DMS53 treated with DMSO at 0.1 percent for 48 hours (cell line): ENCODE measurements around the gene IMPA2.

Experiments
- DNase-seq: peaks from one replicate; lab custom pipeline; 2025; ENCODE audit not compliant: unreplicated experiment; lab: John Stamatoyannopoulos, UW

The IMPA2 gene

GRCh38 chr18:12006488-12006840 is 25.2 kb downstream of the IMPA2 start:
- no peak for DNase-seq

GRCh38 chr18:12007063-12007462 is 25.8 kb downstream of the IMPA2 start:
- no peak for DNase-seq

DNA sequence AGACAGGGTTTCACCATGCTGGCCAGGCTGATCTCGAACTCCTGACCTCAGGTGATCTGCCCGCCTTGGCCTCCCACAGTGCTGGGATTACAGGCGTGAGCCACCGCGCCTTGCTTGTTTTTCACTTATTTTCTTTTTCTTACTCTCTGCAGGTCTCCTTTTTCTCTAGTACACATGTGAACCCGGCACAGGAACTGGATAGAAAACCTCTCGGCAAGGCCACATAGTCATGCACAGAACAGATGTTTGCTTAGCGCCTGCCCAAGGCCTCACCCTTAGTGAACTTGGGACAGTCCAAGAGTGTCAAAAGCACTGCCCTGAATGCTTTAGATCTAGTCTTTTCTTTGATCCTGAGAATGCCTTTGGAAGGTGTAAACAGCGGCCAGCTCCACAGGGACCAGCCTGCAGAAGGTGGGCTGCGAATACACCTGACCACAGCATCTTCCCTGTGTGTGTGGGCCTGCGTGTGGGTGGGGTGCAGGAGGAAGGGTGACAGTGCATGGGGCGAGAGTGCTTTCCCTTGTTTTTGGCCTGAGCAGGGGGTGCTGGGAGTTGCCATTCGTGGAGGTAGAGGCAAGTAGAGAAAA is 27.0 kb downstream of the IMPA2 start:
- DNase-seq = no peak

DNA sequence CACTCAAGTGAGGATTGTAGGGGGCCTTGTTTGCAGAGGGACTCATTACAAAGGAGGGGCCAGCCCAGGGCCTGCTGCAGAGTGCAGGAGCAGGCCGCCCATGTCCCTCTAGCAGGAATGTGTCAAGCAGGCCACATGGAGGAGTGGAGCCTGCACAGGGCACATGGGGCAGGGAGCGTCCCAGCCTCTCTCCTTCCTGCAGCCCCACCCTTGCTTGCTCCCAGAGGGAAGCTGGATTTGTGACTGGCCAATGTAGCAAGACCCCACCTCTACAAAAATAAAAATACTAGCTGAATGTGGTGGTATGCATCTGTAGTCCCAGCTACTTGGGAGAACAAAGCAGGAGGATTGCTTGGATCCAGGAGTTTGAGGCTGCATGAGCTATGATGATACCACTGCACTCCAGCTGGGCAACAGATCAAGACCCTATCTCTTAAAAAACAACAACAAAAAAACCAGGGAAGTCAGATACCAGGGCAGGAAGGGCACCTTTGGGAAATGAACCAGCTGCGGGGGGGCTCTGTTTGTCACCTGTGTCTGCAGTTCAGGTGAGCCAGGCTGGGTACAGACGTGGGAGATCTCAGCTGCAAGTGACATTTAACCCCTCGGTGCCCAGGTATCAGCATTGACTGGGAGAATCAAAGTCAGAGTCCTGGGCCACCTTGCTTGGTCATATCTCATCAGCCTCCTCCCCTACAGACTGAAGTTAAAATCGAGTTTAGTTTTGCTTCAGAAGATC is 27.7 kb downstream of the IMPA2 start:
- no peak for DNase-seq

- no peak for DNase-seq
Measured at GRCh38 chr18:12009581-12010140, 28.4 kb downstream of the IMPA2 start.

- no peak for DNase-seq
Measured at GRCh38 chr18:12010187-12010802, 29.0 kb downstream of the IMPA2 start.

DNA sequence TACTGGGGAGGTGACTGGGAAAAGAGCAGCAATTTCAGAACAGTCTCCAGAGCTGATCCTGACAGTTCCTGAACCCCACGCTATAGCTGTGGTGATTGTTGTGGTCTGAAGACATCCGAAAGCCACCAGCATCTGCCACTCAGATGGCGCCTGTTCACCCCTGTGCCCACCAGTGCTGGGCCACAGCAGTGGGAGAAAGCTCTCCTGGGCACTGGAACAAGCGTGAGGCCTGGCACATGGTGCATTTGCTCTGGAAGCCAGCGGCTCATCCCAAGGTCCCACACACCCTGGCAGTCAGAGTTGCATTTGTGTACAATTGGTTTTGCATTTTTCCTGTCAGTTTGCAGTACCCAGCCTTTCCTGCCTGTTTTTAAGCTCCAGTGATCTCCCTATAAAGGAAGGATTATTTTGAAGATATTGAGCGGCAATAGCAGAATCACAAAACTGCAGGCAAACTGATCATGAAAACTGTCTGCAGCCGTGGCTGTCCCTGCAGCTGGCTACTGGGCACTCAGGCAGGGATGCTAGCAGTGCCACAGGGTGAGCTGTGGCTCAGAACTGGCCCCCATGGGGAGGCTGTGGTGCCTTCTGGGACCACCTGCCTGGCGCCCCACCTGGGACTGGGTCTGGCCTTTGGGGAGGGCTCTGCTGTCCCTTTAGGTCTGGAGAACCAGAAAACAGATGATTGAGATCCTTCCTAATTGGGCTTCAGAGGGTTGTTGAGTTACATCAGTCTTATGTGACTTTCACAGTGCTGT is 30.1 kb downstream of the IMPA2 start:
- no peak for DNase-seq

GRCh38 chr18:12011957-12012549 is 30.7 kb downstream of the IMPA2 start:
- DNase-seq = no peak

DNA sequence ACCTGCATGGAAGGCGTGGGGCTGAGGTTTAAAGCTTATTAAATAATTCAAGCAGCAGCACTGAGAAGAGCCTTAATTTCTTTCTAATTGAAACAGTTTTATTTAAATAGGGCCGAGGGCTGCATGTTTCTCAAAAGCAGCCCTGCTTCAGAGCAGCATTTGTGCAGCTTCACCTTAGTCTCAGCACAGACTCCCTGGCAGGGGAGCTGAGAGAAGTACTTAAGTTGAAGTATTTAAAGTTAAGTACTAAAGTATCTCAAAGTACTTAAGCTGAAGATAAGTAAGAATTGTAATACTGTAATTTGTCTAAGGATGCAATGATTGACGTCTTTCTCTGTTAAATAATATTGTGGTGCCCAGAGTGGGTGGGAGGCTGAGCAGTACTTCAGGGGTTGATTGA is 31.4 kb downstream of the IMPA2 start:
- no peak for DNase-seq

GRCh38 chr18:12013186-12013916 is 32.0 kb downstream of the IMPA2 start:
- no peak for DNase-seq

DNA sequence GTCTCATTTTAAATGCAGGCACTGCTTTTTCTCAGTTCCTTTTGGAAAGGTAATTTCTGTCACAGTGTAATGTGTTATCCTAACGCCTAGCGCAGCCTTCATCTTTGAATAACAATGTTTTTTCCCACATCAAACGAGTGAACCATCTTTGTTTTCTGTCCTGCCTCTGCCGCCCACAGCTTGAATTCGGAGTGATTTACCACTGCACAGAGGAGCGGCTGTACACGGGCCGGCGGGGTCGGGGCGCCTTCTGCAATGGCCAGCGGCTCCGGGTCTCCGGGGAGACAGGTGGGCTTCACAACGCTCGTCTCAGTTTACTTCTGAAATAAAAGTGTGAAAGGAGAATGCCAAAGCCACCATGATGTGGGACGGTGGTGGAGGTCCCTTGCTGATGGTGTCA is 32.8 kb downstream of the IMPA2 start:
- DNase-seq = no peak

- no peak for DNase-seq
Measured at GRCh38 chr18:12014521-12015415, 33.5 kb downstream of the IMPA2 start.

DNA sequence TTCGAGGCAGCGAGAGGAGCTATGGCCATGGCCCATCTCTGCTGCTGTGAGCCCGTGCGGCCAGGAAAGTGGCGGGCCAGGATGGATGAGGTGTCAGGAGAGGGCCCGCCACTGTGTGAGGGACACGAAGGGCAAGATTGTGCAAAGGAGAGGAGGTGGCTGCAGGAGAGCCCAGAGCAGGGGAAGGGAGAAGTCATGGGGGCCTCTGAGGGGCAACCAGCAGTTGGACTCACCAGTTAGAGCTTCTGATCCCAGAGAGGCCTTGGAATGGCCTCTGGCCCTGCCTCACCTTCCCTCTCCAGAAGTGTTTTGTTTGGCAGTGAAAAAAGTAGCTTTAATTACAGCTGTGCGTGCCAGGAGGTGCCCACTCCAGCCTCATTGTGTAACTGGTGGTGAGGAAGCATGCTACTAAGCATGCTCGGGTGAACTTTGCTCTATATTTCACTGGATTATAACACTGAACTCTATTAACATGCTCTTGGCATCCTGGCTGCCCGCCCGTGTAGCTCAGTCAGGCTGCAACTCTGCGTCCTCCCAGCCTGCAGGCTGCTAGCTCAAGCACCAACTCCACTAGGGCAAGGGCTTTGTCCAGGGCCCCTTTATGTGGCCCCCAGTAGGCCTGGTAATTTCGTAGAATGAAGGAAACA is 34.2 kb downstream of the IMPA2 start:
- DNase-seq = no peak

DNA sequence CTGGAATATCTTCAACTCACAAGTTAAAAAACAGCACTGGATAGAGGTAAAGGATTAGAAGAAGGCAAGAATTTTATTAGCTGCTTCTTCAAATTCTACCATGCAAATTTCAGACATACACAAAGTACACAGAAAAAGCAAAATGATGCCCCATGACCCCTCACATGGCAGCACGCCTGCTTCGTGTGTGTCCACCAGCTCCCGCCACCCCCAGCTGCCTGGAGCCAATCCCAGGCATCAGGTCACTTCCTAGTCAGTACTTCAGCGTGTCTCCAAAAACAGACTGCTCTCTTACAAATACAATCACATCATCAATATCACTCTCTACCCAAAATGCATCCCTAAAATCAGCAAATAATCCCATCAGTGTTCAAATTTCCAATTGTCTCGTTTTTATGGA is 35.8 kb downstream of the IMPA2 start:
- DNase-seq = no peak

GRCh38 chr18:12018861-12019260 is 37.6 kb downstream of the IMPA2 start:
- DNase-seq = no peak

- no peak for DNase-seq
Measured at GRCh38 chr18:12021077-12021476, 39.8 kb downstream of the IMPA2 start.

DNA sequence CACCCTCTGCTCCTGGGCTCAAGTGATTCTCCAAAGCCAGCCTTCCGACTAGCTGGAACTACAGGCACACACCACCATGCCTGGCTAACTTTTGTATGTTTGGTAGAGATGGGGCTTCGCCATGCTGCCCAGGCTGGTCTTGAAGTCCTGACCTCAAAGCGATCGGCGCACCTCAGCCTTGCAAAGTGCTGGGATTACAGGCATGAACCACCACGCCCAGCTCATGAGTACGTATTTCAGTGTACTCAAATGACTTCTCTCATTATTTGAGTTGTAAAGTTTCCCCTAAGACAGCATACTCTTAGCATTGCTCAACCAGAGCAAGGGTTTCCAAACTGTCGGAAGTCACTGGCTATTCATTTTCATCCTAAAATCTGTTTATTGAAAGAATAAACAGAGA is 40.3 kb downstream of the IMPA2 start:
- no peak for DNase-seq

GRCh38 chr18:12023375-12023774 is 42.1 kb downstream of the IMPA2 start:
- DNase-seq = no peak

- no peak for DNase-seq
Measured at GRCh38 chr18:12026562-12026961, 45.3 kb downstream of the IMPA2 start.
